GM18520 (cell line): ENCODE results near the gene PIGK.

ENCODE experiments used
- ATAC-seq: cut with Tn5 transposase; IDR thresholded peaks from one replicate; pipeline ENCODE4 v1.9.1; 2021; ENCODE audit not compliant: unreplicated experiment

Gene PIGK

GRCh38 chr1:77040826-77041225 is 178.4 kb downstream of the PIGK start:
- no peak for ATAC-seq

- no peak for ATAC-seq
These were observed 179.5 kb downstream of the PIGK start for GRCh38 chr1:77039739-77040138.

- ATAC-seq, result no peak
These were observed 180.1 kb downstream of the PIGK start for GRCh38 chr1:77039111-77039510.
